PC-3 (cell line): ENCODE results near the gene NRXN2.

ENCODE experiments used
- EZH2 ChIP-seq: fragments of 300-600 bp; sonication (generic); IDR thresholded peaks from one replicate; pipeline ENCODE4 v1.6.1; 2017; ENCODE audit warnings: antibody characterized with exemption, mild to moderate bottlenecking, low read length; ENCODE audit not compliant: unreplicated experiment
- EZH2phosphoT487 ChIP-seq: fragments of 300-600 bp; sonication (generic); IDR thresholded peaks from 2 replicates; pipeline ENCODE4 v1.6.1; 2018; ENCODE audit warnings: mild to moderate bottlenecking, antibody characterized with exemption, low read length, borderline replicate concordance
- TF ChIP-seq, protein P1 (sequence below): fragments of 300-600 bp; sonication (generic); conservative IDR thresholded peaks from 2 replicates; pipeline ENCODE4 v1.5.1; 2017; ENCODE audit warnings: antibody characterized with exemption, low read depth, mild to moderate bottlenecking, low read length

- TF ChIP-seq, protein P1, sequence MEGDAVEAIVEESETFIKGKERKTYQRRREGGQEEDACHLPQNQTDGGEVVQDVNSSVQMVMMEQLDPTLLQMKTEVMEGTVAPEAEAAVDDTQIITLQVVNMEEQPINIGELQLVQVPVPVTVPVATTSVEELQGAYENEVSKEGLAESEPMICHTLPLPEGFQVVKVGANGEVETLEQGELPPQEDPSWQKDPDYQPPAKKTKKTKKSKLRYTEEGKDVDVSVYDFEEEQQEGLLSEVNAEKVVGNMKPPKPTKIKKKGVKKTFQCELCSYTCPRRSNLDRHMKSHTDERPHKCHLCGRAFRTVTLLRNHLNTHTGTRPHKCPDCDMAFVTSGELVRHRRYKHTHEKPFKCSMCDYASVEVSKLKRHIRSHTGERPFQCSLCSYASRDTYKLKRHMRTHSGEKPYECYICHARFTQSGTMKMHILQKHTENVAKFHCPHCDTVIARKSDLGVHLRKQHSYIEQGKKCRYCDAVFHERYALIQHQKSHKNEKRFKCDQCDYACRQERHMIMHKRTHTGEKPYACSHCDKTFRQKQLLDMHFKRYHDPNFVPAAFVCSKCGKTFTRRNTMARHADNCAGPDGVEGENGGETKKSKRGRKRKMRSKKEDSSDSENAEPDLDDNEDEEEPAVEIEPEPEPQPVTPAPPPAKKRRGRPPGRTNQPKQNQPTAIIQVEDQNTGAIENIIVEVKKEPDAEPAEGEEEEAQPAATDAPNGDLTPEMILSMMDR: no peak
- no peak for TF ChIP-seq EZH2phosphoT487
- TF ChIP-seq EZH2: no peak
Observed at GRCh38 chr11:64619811-64620380, 103.1 kb downstream of the NRXN2 start.
